Measurements from ENCODE around the gene DARS1.

DNA sequence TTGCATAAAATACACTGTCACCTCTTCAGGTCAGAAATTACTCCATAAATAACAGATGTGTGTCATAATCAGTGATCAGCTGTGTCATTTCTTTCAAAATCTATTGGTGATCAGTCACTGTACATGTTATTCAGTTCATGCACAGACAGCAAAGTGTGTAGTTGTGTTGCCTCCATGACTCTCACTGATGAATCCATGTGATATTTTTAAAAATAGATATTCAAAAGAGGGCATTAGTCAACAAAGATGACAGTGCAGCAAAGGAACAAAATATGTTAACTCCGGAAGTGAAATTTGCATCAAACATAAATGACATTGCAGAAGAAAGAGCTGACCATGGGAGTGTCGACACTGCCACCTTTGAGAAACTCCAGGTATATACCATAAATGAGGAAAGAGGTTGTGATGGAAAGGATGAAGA is 92.0 kb downstream of the DARS1 start:
- TF ChIP-seq, protein P1, sequence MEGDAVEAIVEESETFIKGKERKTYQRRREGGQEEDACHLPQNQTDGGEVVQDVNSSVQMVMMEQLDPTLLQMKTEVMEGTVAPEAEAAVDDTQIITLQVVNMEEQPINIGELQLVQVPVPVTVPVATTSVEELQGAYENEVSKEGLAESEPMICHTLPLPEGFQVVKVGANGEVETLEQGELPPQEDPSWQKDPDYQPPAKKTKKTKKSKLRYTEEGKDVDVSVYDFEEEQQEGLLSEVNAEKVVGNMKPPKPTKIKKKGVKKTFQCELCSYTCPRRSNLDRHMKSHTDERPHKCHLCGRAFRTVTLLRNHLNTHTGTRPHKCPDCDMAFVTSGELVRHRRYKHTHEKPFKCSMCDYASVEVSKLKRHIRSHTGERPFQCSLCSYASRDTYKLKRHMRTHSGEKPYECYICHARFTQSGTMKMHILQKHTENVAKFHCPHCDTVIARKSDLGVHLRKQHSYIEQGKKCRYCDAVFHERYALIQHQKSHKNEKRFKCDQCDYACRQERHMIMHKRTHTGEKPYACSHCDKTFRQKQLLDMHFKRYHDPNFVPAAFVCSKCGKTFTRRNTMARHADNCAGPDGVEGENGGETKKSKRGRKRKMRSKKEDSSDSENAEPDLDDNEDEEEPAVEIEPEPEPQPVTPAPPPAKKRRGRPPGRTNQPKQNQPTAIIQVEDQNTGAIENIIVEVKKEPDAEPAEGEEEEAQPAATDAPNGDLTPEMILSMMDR (IDR thresholded peaks at IDR 0.05) = no peak
- TF ChIP-seq SIN3A (IDR thresholded peaks at IDR 0.05; ENCODE audit: borderline replicate concordance, insufficient read depth, low read depth, low read length) = no peak
- TF ChIP-seq POLR2AphosphoS5 (IDR thresholded peaks at IDR 0.05; ENCODE audit: low read depth, low read length) = no peak
- TF ChIP-seq, protein P2, sequence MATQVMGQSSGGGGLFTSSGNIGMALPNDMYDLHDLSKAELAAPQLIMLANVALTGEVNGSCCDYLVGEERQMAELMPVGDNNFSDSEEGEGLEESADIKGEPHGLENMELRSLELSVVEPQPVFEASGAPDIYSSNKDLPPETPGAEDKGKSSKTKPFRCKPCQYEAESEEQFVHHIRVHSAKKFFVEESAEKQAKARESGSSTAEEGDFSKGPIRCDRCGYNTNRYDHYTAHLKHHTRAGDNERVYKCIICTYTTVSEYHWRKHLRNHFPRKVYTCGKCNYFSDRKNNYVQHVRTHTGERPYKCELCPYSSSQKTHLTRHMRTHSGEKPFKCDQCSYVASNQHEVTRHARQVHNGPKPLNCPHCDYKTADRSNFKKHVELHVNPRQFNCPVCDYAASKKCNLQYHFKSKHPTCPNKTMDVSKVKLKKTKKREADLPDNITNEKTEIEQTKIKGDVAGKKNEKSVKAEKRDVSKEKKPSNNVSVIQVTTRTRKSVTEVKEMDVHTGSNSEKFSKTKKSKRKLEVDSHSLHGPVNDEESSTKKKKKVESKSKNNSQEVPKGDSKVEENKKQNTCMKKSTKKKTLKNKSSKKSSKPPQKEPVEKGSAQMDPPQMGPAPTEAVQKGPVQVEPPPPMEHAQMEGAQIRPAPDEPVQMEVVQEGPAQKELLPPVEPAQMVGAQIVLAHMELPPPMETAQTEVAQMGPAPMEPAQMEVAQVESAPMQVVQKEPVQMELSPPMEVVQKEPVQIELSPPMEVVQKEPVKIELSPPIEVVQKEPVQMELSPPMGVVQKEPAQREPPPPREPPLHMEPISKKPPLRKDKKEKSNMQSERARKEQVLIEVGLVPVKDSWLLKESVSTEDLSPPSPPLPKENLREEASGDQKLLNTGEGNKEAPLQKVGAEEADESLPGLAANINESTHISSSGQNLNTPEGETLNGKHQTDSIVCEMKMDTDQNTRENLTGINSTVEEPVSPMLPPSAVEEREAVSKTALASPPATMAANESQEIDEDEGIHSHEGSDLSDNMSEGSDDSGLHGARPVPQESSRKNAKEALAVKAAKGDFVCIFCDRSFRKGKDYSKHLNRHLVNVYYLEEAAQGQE (IDR thresholded peaks at IDR 0.05; ENCODE audit: insufficient read depth in 1 of 2, low read depth in 2 of 2, low read length in 1 of 2) = no peak
